HG03196 (cell line): ENCODE data around the gene PLPP7.
"Not testable (repeated sequence)": the region's sequence is repeated elsewhere in the genome, so short reads cannot be mapped to it uniquely, and the experiment has no call there.

Source experiments
- ATAC-seq: cut with Tn5 transposase; IDR thresholded peaks from one replicate; pipeline ENCODE4 v1.9.1; 2021; ENCODE audit not compliant: unreplicated experiment

Gene PLPP7

DNA sequence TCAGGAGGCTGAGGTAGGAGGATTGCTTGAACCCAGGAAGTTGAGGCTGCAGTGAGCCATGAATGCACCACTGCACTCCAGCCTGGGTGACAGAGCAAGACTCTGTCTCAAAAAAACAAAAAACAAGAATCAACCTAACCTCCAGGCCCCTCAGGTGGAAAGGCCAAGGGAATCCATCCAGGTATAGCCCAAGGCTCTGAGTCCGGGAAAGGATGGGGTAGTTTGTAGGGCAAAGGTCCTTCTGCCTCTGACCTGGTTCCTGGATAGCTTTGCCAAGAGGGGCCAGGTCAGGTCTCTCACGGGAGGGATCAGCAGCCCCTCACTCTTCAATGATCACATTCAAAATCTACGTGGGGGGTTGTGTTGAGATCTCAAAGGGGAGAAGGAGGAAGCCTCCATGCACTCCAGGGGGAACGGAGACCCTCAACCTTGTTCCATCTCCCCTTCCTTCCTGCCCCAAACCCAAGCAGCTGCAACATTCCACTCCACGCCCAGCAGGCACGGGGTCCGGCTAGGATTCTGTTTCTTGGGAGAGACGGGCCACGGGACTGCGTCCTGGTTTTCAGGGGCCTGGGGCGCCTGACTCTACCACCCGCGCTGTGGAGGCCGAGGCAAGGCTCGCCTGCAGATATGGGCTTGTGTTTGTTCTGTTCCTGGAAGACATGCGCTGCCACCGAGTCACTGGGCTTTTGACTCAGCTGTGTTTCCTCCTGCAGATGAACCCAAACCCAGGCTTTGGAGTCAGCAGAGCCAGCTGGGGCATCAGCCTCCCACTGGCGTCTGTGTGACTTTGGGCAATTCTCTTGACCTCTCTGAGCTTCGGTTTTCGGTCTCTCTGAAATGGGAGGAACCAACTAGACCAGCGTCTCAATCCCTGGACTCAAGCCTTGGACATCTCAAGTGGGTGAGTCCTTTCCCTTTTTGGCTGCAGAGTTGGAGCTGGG is 35.5 kb downstream of the PLPP7 start:
- ATAC-seq, result no peak

DNA sequence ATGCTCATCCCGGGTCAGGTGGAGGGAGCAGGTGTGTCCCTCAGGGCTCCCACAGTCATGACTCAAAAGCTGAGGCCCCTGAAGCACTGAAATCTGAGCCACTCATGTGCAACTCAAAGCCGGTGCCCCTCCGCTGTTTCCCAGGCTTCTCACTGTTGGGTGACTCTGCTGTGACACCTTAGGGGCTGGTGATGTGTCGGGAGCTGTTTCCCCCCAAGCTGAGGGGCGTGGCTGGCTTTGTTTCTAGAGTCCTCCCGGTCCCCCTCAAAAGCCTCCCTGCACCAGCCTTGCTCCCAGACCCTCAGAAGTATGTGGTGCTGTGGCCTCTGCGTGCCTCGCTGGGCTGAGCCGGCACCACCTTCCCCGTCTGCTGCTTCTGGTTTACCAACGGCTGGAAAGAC is 39.7 kb downstream of the PLPP7 start:
- no peak for ATAC-seq

DNA sequence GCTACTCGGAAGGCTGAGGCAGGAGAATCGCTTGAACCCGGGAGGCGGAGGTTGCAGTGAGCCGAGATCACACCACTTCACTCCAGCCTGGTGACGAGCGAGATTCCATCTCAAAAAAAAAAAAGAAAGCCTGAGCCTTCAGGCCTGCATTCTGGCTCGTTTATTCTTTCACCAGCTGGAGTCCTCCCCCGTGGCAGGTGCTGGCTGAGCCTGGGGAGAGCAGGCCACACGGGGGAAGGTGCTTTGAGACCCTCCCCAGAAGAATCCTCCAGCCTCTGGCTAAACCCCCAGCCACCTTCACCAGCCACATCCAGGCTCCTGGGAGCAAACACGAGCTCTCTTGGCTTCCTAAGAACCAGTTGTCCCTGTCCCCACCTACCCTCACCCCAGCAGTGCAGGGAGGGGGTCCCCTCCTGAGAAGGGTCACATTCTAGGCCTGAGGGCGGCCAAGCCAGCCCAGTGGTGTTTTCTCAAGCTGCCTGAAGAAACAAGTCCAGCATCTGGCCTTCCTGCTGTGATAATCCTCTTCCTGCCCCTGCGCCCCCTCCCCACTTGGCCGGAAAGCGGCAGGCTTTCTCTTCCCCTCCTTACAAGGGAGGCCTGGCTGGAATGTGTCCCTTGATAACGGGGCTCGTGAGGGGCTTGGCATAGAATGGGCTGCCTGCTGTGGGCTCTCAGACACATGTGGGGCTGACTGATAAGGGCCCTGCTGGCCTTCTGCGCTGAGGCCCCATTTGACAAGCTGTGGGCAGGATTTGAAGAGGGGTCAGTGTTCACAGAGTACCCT is 41.5 kb downstream of the PLPP7 start:
- no peak for ATAC-seq

DNA sequence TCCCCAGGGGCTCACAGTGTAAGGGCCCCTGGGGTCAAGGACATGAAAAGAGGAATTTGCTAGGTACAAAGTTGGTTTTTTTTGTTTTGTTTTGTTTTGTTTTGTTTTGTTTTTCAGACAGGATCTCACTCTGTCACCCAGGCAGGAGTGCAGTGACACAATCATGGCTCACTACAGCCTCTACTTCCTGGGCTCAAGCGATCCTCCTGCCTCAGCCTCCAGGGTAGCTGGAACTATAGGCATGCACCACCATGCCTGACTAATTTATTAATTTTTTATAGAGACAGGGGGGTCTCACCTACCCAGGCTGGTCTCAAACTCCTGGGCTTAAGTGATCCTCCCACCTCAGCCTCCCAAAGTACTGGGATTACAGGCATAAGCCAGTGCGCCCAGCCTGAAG is 42.5 kb downstream of the PLPP7 start:
- ATAC-seq, result not testable (repeated sequence)

DNA sequence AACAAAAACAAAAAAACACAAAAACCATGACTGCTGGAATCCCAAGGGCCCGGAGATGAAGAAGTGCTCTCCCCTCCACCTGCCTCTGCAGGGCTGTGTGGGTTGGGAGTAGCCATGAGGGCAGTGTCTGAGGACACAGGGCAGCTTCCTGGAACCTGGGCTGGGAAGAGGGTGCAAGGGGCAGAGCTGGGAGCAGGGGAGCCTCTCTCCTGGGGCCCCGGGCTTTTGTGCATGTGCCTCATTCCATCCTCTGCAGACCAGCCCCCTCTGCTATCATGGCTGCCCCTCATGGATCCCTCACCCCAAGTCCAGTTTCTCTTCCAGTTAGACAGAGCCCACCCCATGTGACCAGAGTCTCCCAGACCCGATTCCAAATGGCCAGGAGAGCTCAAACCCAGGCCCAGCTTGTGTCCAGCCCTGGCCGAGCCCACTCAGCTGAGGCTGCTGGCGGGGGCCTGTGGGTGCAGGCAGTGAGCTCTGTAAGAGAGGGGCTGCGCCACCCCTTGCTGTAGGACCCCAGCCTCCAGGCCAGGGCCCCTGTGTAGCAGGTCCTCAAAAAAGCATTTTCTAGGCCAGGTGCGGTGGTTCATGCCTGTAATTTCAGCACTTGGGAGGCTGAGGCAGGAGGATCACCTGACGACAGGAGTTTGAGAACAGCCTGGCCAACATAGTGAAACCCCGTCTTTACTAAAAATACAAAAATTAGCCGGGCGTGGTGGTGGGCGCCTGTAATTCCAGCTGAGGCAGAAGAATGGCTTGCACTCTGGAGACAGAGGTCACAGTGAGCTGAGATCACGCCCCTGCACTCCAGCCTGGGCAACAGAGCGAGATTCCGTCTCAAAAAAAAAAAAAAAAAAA is 44.5 kb downstream of the PLPP7 start:
- no peak for ATAC-seq

DNA sequence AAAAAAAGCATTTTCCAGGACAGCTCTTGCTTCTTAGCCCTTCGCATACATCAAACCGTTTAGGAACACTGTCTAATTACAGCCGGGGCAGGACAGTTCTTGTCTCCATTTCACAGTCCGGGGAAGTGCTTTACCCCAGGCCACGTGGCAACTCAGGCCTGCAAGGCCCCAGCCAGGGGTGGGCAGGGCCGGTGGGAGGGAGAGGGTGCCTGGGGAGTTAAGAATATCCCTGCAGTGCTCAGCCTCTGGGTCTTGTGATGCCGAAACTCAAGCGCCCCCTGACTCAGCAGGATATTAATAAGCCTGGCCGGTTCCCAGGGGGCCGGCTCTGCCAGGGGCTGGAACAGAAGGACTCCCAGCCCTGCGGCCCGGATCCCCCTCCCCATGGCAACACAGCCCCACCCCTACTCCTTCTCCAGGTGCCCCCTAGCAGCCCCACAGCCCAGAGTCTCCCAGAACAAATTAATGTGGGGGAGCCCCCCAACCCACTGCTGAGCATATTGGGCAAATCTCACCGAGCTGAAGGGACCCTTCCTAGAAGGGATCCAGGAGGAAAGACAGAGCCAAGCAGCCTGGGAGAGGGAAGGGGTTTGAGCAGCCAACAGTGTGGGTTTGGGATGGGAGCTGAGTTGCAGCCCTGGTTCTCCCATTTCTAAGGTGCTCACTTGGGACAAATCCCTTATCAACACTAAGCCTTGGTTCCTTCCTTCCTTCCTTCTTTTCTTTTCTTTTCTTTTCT is 45.3 kb downstream of the PLPP7 start:
- ATAC-seq, result no peak

DNA sequence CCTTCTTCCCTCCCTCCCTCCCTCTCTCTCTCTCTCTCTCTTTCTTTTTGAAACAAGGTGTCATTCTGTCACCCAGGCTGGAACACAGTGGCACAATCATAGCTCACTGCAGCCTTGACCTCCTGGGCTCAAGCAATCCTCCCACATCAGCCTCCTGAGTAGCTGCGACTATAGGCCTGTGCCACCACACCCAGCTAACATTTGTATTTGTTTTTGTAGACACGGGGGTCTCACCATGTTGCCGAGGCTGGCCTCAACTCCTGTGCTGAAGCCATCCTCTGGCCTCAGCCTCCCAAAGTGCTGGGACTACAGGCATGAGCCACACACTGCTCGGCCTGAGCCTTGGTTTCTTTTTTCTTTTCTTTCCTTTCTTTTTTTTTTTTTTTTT is 45.8 kb downstream of the PLPP7 start:
- ATAC-seq, result no peak

DNA sequence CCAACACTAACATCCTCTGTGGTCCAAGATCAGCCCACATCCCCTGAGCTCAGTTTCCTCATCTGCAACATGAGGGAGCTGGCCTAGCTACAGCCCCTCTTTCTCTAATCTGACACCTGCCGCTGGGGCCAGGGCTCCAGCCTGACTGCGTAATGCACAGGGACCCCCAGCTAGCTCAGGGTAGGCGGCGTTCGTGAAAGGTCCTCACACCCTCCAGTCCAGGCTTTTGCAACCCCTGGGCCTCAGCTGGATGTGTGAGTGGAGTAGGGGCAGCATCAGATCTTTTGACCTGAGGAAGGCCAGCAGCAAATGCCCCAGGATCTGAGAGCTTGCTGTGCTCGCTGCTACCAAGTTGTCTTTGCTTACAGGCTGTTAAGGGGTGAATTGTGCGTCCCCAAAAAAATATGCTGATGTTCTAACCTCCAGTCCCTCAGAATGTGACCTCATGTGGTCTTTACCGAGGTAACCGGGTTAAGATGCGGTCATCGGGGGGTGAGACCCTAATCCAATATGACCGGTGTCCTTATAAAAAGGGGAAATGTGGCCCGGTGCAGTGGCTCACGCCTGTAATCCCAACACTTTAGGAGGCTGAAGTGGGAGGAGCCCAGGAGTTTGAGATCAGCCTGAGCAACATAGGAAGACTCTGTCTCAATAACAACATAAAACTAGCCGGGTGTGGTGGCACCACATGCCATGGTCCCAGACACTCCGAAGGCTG is 47.8 kb downstream of the PLPP7 start:
- ATAC-seq, result no peak

DNA sequence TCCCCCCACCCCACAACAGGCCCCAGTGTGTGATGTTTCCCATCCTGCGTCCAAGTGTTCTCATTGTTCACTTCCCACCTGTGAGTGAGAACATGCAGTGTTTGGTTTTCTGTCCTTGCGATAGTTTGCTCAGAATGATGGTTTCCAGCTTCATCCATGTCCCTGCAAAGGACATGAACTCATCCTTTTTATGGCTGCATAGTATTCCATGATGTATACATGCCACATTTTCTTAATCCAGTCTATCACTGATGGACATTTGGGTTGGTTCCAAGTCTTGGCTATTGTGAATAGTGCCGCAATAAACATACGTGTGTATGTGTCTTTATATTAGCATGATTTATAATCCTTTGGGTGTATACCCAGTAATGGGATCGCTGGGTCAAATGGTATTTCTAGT is 49.7 kb downstream of the PLPP7 start:
- not testable (repeated sequence) for ATAC-seq

DNA sequence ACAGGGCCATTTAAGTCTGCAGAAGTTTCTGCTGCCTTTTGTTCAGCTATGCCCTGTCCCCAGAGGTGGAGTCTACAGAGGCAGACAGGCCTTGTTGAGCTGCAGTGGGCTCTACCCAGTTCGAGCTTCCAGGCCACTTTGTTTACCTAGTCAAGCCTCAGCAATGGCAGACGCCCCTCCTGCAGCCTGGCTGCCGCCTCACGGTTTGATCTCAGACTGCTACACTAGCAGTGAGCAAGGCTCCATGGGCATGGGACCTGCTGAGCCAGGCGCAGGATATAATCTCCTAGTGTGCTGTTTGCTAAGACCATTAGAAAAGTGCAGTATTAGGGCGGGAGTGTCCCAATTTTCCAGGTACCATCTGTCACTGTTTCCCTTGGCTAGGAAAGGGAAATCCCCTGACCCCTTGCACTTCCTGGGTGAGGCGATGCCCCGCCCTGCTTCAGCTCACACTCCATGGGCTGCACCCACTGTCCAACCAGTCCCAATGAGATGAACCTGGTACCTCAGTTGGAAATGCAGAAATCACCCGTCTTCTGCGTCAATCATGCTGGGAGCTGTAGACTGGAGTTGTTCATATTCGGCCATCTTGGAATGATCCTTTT is 55.5 kb downstream of the PLPP7 start:
- not testable (repeated sequence) for ATAC-seq

DNA sequence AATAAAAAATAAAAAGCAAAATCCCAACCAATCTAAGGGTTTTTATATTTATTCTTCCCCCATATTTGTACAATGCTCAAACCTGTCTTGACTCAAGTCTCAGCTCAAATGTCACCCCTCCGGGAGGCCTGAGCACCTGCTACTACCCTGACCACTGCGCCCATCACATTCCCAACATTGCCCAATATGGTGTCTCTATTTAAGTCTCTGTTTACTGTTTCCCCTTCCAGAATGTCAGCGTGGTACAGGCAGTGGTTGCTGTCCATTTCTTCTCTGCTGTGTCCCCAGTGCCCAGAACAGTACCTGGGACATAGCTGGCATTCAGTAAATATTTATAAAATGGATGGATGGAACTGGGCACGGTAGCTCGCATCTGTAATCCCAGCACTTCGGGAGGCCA is 57.0 kb downstream of the PLPP7 start:
- no peak for ATAC-seq

DNA sequence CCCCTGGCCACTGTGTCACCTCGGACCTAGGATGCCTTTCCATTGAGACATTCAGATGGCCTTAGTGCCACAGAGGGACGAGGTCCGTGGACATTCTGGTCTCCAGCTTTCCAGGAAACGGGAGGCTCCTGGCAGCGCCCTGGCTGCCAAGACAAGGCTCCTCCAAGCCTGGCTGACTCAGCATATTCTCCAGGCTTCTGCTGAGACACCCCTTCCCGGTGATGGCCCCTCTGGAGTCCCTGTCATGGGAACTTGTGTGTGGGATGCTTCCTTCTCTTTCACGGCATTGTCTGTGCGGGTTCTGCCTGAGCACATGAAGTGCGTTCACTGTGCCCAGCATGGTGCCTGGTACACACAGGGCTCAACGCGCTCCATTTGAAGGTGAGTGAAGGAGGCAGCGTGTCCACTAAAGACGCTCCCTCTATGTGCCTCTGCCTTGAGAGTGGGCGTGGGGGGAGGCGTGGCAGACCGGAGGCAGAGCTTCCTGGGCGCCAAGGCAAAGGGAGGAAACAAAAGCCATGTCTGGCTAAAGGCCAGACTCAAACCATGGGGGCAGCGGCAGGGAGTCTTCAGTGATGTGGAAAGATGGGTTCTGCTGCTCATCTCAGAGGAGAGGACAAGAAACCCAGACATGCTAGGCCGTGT is 58.0 kb downstream of the PLPP7 start:
- no peak for ATAC-seq

DNA sequence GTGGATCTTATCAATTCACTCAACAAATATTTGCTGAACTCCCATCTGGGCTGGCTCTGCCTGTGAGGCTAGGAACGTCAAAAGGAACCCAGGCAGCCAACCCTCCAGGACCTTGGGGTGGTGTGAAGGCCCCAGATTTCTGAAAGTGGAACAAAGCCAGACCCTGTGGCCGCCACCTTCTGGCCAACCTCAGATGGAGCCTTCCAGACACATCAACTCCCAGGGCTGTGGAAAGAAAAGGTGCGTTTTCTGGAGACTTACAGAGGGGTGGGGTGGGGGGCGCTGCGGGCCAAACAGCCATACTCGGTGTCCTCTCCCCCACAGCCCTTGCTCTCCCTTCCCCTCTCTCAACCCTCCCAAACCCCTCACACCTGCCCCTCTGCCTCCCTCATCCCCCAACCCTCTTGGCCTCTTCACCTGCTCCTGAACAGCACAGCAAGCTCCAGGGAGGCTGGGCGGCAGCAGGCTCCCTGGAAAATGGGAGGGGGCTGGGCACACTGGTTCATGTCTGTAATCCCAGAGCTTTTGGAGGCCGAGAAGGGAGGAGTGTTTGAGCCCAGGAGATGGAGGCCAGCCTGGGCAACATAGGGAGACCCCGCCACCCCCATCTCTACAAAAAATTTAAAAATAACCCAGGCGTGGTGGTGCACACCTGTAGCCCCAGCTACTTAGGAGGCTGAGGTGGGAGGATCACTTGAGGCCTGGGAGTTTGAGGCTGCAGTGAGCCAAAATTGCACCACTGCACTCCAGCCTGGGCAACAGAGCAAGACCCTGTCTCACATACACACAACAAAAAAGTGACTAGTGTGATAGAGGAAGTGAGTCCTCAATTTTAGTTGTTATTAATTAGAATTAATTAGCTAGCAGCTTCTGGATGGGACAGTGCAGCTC is 59.4 kb downstream of the PLPP7 start:
- no peak for ATAC-seq

DNA sequence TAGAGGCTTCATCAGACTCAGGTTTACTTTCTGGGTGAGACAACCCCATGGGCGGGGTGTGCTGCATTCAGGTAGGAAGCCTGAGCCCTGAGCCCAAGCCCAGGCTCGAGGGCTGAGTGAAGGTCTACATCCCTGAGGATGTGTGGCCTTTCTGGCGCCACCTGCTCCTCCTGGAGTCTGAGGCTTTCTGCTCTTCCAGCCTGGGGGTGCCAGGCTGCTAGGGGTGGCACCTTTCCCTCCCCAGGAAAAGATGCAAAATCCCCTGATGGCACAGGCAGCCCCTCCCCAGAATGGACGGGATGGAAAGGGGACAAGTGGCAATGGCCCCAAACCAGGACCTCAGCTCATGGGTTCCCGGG is 60.0 kb downstream of the PLPP7 start:
- ATAC-seq, result no peak

DNA sequence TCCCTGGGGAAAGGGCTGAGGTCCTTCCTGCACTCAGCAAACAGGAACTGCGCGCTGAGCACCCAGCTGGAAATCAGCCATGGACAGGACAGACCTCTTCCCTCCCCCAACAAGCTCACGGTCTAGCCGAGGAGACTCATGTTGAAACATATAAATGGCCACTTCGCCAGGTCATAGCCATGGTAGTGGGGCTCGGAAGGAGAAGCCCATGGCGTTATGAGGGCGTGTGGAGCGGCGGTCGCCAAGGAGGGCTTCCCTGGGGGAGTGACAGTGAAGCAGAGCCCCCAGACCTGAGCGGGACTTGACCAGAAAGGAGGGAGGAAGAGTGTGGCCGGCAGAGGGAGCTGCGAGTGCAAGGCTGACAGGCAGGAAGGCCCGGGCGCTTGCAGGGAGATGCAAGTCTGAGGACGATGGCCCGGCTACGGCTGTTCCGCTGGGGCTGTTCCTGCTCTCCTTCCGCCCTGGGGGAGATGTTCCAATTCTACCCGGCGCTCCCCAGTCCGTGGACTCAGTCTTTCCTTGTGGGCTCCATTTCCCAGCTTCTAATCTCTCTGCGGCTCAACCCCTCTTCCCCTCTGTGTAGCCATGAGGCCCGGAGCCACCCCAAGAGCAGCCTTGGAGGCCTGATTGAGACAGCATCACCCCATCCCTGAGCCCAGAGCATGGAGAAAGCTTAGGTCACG is 60.5 kb downstream of the PLPP7 start:
- ATAC-seq, result no peak

DNA sequence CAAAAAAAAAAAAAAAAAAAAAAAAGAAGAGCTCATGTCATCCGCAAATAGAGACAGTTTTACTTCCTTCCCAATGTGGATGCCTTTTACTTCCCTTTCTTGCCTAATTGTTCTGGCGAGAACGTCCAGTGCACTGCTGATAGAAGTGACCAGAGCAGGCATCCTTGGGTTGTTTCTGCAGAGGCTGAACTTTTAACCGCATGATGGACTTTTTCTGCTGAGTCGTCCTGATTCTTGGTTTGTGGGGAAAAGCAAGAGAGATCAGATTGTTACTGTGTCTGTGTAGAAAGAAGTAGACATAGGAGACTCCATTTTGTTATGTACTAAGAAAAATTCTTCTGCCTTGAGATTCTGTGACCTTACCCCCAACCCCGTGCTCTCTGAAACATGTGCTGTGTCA is 67.0 kb downstream of the PLPP7 start:
- ATAC-seq, result not testable (repeated sequence)

DNA sequence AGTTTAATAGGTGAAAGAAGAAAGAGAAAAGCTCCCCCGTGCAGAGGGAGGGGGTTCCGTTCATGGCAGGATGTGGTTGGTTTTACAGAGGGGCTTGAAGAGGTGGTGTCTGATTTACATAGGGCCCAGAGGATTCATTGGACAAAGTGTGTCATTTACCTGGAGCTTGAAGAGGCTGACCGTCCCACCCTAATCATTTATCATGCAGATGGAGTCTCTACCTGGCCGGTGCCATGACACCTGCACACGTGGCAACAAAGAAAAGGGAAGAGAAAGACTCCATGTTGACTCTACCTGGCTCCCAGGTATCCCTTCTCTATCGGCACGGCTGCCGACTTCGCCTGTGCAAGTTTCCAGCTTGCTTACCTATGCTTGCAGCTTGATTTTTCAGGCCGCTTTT is 69.0 kb downstream of the PLPP7 start:
- no peak for ATAC-seq
